DND-41 (cell line): ENCODE results near the gene GHRL.

Experiments
- ATAC-seq: fragments of 200-7000 bp; cut with Tn5 transposase; 3 replicates; pipeline ENCODE4 v1.9.1; 2021; ENCODE audit warnings: low read depth; ENCODE audit not compliant: insufficient read depth
- DNase-seq: peaks from one replicate; pipeline ENCODE4 v3.0.0-alpha.2; 2020
- H2AFZ ChIP-seq: 2 replicates; pipeline ENCODE4 v1.6.0; 2012; ENCODE audit warnings: low read depth, low read length
- H3K27ac ChIP-seq: 2 replicates; pipeline ENCODE4 v1.5.1; 2012; ENCODE audit warnings: low read length, inconsistent platforms
- H3K27me3 ChIP-seq: fragments of 200-600 bp; sonication (generic); 2 replicates; pipeline ENCODE4 v1.6.0; 2012; ENCODE audit warnings: low read length, mild to moderate bottlenecking, inconsistent platforms; ENCODE audit not compliant: insufficient read depth, poor library complexity
- H3K36me3 ChIP-seq: 2 replicates; pipeline ENCODE4 v1.5.1; 2012; ENCODE audit warnings: low read length, inconsistent platforms; ENCODE audit not compliant: insufficient read depth
- H3K4me1 ChIP-seq: 2 replicates; pipeline ENCODE4 v1.5.1; 2012; ENCODE audit warnings: mild to moderate bottlenecking, low read length; ENCODE audit not compliant: insufficient read depth
- H3K4me2 ChIP-seq: 2 replicates; pipeline ENCODE4 v1.6.0; 2012; ENCODE audit warnings: mild to moderate bottlenecking, moderate library complexity, low read length, inconsistent platforms; ENCODE audit not compliant: insufficient read depth
- H3K4me3 ChIP-seq, 2 experiments: fragments of 200-600 bp in 1 of 2; shearing (Covaris generic) in 1 of 2; 2 replicates each; pipeline ENCODE4 v1.5.1; 2012 to 2016; ENCODE audit warnings: inconsistent platforms in 2 of 2, low read length in 2 of 2, mild to moderate bottlenecking in 2 of 2, low read depth in 1 of 2, moderate library complexity in 1 of 2
- H3K79me2 ChIP-seq: 2 replicates; pipeline ENCODE4 v1.6.0; 2012; ENCODE audit warnings: low read length, inconsistent platforms; ENCODE audit not compliant: insufficient read depth
- H3K9ac ChIP-seq: 2 replicates; pipeline ENCODE4 v1.6.0; 2012; ENCODE audit warnings: low read depth, mild to moderate bottlenecking, inconsistent platforms, low read length, moderate library complexity
- H3K9me3 ChIP-seq: 2 replicates; pipeline ENCODE4 v1.5.1; 2012; ENCODE audit warnings: low read length, moderate library complexity, mild to moderate bottlenecking, inconsistent platforms; ENCODE audit not compliant: insufficient read depth, severe bottlenecking
- H4K20me1 ChIP-seq: 2 replicates; pipeline ENCODE4 v1.6.0; 2012; ENCODE audit warnings: low read length; ENCODE audit not compliant: insufficient read depth
- EZH2 ChIP-seq: IDR thresholded peaks from 3 replicates; pipeline ENCODE4 v1.6.1; 2012; ENCODE audit warnings: borderline replicate concordance, low read depth, mild to moderate bottlenecking, moderate library complexity, low read length, inconsistent platforms; ENCODE audit not compliant: severe bottlenecking
- TF ChIP-seq, protein P1 (sequence below): IDR thresholded peaks from 2 replicates; pipeline ENCODE4 v1.5.1; 2012; ENCODE audit warnings: borderline replicate concordance, low read length, moderate library complexity, mild to moderate bottlenecking; ENCODE audit not compliant: poor library complexity, severe bottlenecking; ENCODE audit errors: extremely low read depth

Gene GHRL

DNA sequence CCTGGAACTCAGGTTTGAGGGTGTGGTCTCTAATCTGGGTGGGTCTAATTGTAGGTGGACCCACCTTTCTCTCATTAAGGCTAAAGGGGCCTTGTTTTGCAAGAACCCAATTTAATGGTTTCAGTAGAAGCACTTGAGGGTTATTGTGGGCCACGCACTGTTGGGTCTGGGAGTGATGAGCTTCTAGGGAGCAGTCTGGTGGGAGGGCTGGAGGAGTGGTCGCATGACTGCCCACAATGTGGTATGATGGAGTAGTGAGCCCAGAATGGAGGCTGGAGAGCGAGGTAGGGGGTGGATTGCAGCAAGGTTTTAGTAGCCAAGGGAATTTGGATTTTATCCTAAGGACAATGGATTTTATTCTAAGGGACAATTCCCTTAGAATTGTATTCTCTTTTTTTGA is 41.7 kb downstream of the GHRL start:
- peak overlapping the region; percentile 91; the same call in 1 of the 2 replicates for H3K9ac ChIP-seq
- DNase-seq (no peak), ATAC-seq (no peak)
- peaks cover 65% of the 10 kb centered on the region for H3K36me3 ChIP-seq
- H4K20me1 ChIP-seq, result peaks cover 47% of the 10 kb centered on the region
- H3K27ac ChIP-seq, result no peak overlapping the region
- H3K4me2 ChIP-seq, result peak overlapping the region; percentile 84
- no peak overlapping the region for H2AFZ ChIP-seq
- peaks cover 60% of the 10 kb centered on the region for H3K4me1 ChIP-seq
- TF ChIP-seq, protein P1, sequence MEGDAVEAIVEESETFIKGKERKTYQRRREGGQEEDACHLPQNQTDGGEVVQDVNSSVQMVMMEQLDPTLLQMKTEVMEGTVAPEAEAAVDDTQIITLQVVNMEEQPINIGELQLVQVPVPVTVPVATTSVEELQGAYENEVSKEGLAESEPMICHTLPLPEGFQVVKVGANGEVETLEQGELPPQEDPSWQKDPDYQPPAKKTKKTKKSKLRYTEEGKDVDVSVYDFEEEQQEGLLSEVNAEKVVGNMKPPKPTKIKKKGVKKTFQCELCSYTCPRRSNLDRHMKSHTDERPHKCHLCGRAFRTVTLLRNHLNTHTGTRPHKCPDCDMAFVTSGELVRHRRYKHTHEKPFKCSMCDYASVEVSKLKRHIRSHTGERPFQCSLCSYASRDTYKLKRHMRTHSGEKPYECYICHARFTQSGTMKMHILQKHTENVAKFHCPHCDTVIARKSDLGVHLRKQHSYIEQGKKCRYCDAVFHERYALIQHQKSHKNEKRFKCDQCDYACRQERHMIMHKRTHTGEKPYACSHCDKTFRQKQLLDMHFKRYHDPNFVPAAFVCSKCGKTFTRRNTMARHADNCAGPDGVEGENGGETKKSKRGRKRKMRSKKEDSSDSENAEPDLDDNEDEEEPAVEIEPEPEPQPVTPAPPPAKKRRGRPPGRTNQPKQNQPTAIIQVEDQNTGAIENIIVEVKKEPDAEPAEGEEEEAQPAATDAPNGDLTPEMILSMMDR, result no peak
- TF ChIP-seq EZH2, result no peak
- no peak overlapping the region for H3K4me3 ChIP-seq
- peaks cover 3% of the 10 kb centered on the region for H3K9me3 ChIP-seq
- peaks cover 78% of the 10 kb centered on the region for H3K79me2 ChIP-seq
- H3K27me3 ChIP-seq, result no peaks in the 10 kb centered on the region

GRCh38 chr3:10249833-10250232 is 42.9 kb downstream of the GHRL start:
- Histone ChIP-seq H3K4me1 (peaks cover 57% of the 10 kb centered on the region), H3K36me3 (peaks cover 54% of the 10 kb centered on the region), H3K27me3 (no peaks in the 10 kb centered on the region), H2AFZ (no peak overlapping the region), H3K79me2 (peaks cover 66% of the 10 kb centered on the region), H3K9me3 (peaks cover 13% of the 10 kb centered on the region), H3K27ac (peak overlapping the region; percentile 95), H3K4me2 (peak overlapping the region; percentile 84), H3K9ac (peak overlapping the region; percentile 91), H4K20me1 (peaks cover 39% of the 10 kb centered on the region), H3K4me3 (peak overlapping the region; percentile 83 to 99; a peak in 3 of 4 replicates)
- DNase-seq, result no peak
- no peak for TF ChIP-seq EZH2
- TF ChIP-seq, protein P1, result no peak
- ATAC-seq, result no peak

GRCh38 chr3:10248984-10249748 is 43.6 kb downstream of the GHRL start:
- Histone ChIP-seq H3K9me3 (peaks cover 13% of the 10 kb centered on the region), H3K79me2 (peaks cover 60% of the 10 kb centered on the region), H3K4me3 (peak overlapping the region; percentile 83 to 99), H2AFZ (peak overlapping the region; percentile 93), H3K4me1 (peaks cover 52% of the 10 kb centered on the region), H4K20me1 (peaks cover 34% of the 10 kb centered on the region), H3K36me3 (peaks cover 47% of the 10 kb centered on the region), H3K9ac (peak overlapping the region; percentile 91), H3K4me2 (peak overlapping the region; percentile 84), H3K27me3 (no peaks in the 10 kb centered on the region), H3K27ac (peak overlapping the region; percentile 95)
- DNase-seq (peak; percentile 65), ATAC-seq (peak; percentile 10)
- no peak for TF ChIP-seq EZH2
- TF ChIP-seq, protein P1, result no peak
